ENCODE measurements around the gene ADAM19.

ADAM19 gene

DNA sequence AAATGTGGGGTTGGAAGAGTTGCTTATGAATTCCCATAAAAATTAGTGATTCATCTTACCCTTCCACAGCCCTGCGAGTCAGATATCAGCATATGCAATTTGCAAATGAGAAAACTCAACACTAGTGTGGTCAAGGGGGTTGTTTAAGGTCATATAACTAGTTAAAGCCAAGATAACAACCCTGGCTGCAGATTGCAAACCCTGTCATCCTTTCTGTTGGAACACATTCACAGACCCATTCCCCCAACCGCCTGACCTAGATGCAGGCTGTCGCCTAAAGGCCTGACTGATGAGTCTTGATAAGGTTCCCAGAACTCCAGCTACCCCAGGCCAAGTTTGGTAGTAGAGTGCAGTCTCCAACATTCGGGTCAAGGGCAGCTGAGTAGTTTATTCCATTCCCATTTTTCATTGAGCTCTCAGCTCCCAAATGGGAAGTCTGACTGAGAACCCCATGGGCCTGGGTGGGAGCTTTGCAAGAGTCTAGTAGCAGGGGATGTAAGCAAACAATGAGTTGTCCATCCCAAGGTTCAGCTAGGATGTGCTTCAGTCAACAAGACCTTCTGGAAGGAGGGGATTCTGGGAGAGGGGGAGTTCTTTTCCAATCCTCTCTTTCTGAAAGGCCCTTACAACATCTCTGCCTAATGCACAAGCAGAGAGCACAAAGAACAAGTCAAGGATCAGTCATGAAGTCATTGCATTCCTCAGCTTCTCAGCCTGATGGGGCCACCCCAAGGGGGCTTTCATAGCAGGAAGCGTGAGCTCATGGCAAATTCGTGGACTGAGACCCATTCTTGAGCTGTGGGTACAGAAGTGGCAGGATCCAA lies 40.3 kb downstream of the ADAM19 start:
- H3K27ac ChIP-seq: no peak overlapping the region
- TF ChIP-seq ZFX (IDR thresholded peaks at IDR 0.05; ENCODE audit: borderline replicate concordance): no peak
- TF ChIP-seq, protein P1, sequence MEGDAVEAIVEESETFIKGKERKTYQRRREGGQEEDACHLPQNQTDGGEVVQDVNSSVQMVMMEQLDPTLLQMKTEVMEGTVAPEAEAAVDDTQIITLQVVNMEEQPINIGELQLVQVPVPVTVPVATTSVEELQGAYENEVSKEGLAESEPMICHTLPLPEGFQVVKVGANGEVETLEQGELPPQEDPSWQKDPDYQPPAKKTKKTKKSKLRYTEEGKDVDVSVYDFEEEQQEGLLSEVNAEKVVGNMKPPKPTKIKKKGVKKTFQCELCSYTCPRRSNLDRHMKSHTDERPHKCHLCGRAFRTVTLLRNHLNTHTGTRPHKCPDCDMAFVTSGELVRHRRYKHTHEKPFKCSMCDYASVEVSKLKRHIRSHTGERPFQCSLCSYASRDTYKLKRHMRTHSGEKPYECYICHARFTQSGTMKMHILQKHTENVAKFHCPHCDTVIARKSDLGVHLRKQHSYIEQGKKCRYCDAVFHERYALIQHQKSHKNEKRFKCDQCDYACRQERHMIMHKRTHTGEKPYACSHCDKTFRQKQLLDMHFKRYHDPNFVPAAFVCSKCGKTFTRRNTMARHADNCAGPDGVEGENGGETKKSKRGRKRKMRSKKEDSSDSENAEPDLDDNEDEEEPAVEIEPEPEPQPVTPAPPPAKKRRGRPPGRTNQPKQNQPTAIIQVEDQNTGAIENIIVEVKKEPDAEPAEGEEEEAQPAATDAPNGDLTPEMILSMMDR (IDR thresholded peaks at IDR 0.05): no peak

DNA sequence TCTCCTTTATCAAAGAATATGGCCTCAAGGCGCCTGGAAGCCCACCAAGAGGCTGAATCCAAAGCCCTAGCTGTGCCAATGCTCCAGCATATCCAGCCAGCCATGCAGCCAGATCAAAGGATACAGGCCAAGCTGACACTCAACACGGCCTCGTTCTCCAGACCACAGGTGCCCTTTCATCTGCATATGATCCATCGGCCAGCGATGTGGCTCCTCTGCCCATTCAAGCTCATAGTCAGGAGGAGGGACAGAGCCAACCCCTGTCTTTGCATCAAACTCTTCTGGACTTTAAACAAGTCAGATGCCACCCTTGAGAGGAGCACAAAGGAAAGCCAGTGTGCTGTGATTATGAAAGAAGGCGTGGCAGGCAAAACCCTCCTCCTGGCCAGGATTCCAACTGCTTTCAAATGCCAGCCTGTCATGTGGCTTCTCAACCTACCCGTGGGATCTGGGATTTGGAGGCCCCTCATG lies 42.5 kb downstream of the ADAM19 start:
- H3K27ac ChIP-seq: no peak overlapping the region
- no peak for TF ChIP-seq ZFX (IDR thresholded peaks at IDR 0.05; ENCODE audit: borderline replicate concordance)
- TF ChIP-seq, protein P1 (IDR thresholded peaks at IDR 0.05): no peak

DNA sequence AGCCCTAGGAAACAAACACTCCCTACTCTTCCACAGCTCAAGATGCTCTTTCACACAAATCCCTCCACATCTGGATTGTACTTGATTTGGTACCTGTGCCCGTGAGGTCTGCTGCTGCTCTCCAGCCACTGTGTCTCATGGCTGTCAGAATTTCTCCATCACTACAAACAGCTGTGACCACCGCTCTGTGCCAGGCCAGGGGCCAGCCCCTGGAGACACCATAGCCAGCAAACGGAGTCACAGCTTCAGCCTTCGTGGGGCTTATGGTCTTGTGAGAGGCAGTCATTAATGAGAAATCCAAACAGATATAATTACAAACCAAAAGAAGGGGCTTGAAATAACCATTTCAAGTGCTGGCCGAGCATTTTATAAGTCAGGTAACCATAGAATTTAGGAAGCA lies 43.6 kb downstream of the ADAM19 start:
- TF ChIP-seq ZFX (IDR thresholded peaks at IDR 0.05; ENCODE audit: borderline replicate concordance): no peak
- TF ChIP-seq, protein P1 (IDR thresholded peaks at IDR 0.05): no peak

DNA sequence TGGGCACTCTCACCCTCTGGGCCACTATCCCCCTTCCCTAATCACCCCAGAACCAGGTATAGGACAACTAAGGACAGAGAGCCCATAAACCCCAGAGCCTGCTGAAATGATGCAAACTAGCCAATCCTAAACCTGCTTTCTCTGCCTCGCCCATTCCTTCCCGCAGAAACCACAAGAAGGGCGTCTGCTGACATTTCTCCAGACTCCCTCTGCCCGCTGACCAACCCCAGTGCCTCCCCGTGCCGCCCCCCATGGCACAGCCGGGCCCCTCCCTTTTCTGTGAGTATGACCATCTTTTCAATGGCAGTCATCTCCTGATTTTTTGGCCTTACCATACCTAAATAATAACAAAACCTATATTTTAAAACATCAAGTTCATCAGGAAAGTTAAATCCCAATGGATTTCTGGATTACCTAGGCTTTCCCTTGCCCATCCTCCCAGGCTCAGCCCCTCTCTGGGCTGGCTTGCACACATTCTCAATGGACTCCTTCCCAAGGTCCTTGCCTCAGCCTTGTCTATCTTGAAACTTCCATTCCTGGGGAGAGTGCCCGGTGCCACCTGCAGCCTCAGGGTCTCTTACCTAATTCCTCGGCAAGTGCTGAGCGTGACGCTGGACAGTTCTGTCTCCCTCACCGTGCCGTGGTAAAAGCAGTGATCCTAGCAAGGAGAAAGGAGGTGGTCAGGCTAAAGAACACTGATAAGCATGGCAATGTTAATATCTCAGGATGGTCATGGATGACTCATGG lies 45.2 kb downstream of the ADAM19 start:
- H3K27ac ChIP-seq: no peak overlapping the region
- TF ChIP-seq ZFX (IDR thresholded peaks at IDR 0.05; ENCODE audit: borderline replicate concordance): no peak

More for the DNA sequence above, 43.6 kb downstream of the ADAM19 start:
- H3K27ac ChIP-seq: no peak overlapping the region

DNA sequence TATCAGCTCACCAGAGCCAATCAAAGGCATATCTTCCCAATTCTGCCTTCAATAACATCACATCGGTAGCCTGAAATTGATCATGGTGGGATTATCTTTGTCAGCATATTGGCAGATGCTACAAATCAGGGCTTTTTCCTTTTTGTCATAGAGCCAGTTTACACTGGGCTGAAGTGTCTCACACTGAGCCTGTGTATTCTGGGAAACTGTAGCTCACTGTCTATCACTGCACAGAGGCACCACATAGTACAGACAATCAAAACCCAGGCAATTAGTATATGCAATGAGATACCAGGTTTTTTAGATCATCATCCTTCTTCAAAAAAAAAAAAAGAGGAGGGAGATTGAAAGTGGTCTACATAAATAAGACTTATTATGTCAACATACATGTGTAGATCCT lies 46.6 kb downstream of the ADAM19 start:
- TF ChIP-seq ZFX (IDR thresholded peaks at IDR 0.05; ENCODE audit: borderline replicate concordance): no peak
- TF ChIP-seq, protein P1 (IDR thresholded peaks at IDR 0.05): no peak
- H3K27ac ChIP-seq: no peak overlapping the region

DNA sequence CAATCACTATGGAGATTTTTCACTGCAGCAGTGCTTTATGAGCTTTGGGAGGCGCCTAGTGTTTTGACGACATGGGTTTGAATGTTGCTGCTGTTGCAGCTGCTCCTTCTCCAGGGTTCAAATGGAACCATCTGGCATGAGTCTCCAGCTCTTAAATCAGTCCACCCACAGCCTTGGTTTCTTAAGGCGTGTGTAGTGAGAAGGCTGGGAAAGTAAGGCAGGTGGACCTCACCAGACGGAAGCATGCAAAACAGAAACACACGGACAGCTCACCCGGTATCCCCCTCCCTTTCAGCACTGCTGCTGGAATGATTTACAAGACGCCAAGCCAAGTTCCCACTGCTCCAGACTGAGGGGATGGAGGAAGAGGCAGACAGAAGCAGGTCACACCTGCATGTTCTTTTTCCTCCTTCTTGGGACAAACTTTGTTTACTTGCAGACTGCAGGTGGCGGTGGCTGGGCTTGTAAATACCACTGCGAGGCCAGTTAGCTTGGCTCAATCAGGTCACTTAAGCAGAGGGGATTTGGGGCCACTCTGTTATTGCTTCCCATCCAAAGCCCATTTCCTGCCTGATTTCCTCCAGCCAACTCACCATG lies 47.4 kb downstream of the ADAM19 start:
- no peak overlapping the region for H3K27ac ChIP-seq
- TF ChIP-seq, protein P1 (IDR thresholded peaks at IDR 0.05): no peak
- no peak for TF ChIP-seq ZFX (IDR thresholded peaks at IDR 0.05; ENCODE audit: borderline replicate concordance)

DNA sequence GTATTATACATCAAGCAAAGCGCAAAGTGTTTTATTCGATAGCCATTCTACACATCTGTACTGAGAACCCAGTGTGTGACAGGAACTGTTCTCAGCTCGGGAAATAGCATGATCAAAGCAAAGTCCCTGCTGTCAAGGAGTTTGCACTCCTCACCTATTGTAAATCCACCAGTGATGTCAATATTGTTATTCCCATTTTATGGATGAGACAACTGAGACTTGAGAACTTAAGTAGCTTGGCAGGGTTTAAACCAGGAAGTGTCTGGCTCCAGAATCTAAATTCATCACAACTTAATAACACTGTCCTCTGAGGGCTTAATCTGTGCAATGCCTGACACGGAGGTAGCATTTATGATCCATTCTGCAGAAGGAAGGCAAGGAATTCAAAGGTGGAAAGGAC lies 50.7 kb downstream of the ADAM19 start:
- H3K27ac ChIP-seq: no peak overlapping the region

More for the DNA sequence above, 50.7 kb downstream of the ADAM19 start:
- TF ChIP-seq, protein P1 (IDR thresholded peaks at IDR 0.05): no peak
- no peak for TF ChIP-seq ZFX (IDR thresholded peaks at IDR 0.05; ENCODE audit: borderline replicate concordance)

All from 22Rv1 (cell line).